NCI-H226 (cell line): Measurements from ENCODE around the gene LHX5.

Experiments
- DNase-seq: peaks from one replicate; pipeline ENCODE4 v3.0.0-alpha.2; 2015

Gene LHX5

GRCh38 chr12:113477171-113477841, 5.6 kb upstream of the LHX5 start:
- no peak for DNase-seq

- DNase-seq = no peak
Observed at GRCh38 chr12:113476176-113476986, 4.7 kb upstream of the LHX5 start.

GRCh38 chr12:113475451-113476175, 3.9 kb upstream of the LHX5 start:
- no peak for DNase-seq

GRCh38 chr12:113474635-113475436, 3.2 kb upstream of the LHX5 start:
- no peak for DNase-seq

GRCh38 chr12:113473942-113474341, 2.3 kb upstream of the LHX5 start:
- DNase-seq = no peak

DNA sequence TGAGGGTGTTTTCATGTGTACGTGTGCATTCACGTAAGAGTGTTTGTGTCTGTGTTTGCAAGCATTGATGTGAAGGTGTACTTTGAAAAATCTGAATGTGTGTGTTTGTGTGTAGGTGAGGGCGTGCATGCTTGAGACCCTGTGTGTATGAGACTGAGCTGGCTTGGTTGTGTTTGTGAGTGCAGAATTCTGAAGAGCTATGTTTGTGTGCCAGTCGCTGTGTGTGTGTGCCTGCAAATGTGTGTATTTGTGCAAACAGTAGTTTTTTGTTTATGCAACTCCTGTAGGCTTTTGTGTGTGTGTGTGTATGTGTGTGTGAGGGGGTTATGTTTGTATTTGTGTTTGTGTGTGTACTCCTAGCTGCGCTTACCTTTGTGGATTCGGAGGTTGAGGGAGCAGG, 1.7 kb upstream of the LHX5 start:
- DNase-seq = no peak

DNA sequence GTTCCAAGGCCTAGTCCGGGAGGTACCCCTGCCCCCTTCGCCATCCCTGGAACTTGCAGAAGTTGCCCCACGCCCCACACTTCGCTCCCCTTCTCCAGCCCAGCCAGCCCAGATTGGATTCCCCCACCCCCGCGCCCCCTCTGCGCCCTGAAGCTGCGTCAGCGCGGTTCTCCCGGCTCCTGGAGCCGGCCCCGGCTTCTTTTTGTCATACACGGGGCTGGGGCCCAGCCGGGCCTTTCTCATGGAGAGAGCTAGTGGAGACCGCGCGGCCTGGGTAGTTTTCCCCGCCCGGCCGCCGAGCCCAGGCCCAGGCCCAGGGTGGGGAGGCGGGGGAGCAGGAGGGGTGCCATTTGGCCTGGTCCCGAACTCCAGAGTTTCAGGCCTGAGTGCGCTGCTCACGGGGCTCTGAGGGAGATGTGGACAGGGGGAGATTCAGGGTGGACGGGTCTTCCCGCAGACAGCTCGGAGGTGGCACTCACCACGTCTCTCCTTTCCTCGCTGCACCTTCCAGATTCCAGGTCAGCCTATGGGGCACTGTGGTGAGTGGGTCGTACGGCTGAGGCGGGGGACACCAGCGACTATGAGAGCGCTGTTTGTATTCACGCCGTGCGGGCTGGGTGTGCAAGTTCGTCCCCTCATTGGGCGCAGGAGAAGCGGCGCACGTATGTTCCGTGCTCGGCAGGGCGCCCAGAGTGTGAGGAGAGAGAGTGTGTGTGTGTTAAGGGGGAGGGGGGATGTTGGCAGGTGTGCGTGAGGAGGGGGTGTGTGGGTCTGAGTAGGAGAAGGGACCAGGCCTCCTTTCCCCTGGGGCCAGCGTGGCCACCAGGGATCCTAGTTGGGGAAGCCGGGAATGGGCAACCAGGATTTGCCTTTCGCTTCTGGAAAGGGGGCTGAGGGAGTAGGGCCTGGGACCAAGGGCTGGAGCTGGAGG, 785 bp upstream of the LHX5 start:
- DNase-seq = no peak

- DNase-seq = no peak
Observed at GRCh38 chr12:113470871-113471618, 626 bp downstream of the LHX5 start.

DNA sequence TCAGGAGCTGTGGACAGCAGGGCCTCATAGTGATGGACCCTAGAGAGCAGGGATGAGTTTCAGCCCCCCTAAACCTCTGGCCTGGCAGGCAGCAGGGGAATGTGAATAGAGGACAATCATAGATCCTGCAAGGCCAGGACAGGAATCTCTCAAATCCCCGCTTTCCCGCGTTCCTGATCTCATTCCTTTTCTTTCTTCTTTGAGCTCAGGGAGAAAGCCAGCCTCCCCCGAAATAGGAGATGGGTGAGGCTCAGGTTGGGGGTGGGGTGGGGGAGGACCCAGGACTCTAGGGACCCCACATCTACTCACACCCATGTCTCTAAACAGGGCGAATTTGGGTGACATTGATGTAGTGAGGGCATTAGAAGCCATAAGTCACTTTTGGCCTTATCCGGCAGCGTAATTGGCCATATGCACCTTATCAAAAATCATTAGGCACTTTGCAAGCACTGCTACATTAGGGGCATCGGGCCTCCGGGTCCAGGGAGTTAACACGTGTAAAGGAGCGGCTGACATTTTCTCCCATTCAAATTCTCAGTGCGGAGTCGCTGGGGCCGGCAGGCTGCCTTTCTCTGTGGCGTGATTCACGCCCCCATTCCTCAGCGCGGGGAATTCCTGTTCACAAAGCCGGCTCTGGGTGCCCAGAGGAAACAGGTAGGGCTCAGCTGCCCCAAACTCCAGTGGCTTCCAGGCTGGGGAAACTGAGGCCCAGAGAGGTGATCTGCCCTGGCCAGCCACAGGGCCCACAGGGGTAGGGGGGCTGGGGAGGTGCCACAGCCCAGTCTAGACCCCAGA, 1.5 kb downstream of the LHX5 start:
- no peak for DNase-seq

GRCh38 chr12:113469224-113469948, 2.3 kb downstream of the LHX5 start:
- no peak for DNase-seq

GRCh38 chr12:113468365-113469223, 3.1 kb downstream of the LHX5 start:
- no peak for DNase-seq

DNA sequence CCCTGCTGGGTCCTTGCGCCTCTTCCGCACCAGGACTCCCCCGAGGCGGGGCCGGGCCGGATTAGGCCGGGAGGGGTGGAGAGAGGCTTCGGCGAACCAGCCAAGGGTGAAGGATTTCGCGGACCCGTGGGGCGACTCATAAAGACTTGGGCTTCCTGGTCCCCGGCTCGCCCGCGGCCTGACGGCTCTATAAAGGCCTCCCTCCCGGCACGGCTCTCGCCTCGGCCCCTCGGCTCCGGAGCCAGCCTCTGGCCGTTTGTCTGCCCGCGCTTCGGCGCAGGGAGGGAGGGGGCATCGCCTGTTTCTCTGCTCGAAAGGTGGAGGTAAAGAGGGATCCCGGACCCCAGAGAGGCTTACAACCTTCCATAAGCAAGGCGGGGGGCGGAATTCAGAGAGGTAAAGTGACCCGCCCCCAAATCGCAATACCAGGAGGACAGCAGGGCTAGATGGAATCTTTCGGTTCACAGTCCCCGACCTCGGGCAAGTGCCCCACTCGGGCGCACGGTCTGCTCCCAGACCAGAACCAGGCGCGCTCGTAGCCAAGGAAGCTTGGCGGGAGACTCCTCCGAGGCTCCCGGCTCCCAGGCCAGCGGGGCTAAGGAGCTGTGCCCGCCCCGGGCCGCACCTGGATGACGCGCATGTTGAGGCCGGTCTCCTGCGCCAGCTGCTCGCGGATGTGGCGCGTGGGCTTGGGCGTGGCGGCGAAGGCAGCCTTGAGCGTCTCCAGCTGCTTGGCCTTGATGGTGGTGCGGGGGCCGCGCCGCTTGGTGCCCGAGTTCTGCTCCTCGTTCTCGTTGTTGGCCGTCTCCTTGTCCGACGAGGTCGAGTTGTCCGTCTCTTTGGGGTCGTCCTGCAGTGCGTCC, 3.9 kb downstream of the LHX5 start:
- no peak for DNase-seq

- DNase-seq = no peak
Observed at GRCh38 chr12:113467142-113467501, 4.5 kb downstream of the LHX5 start.

GRCh38 chr12:113466454-113467141, 5.1 kb downstream of the LHX5 start:
- no peak for DNase-seq

DNA sequence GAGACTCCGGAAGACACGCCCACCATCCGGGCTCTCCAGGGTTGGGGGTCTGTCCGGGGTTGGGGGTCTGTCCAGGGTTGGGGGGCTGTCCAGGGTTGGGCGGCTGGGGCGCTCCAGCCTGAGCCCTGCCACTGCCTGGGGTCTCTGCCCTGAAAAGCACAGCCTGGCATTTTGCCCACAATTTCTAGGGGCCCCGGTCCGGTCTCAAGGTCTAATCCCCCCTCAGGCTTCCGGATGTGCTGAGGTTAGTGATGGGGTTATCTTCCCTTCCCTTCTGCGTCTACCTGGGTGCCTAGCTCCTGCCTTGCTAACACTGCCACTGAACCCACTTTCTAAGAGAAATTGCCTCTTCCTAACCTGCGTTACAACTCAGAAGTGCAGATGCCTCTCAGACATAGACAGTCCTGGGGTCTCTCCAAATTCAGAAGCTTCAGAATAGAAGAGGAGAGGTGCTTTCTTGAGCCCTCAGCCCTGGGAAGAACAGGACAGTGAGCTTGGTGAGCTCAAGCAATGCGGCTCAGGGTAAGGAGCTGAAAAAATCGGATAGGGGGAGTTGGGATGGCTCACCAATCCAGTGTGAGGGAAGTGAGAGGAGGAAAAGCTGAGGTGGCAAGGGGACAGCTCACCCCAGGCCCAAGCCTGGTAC, 5.7 kb downstream of the LHX5 start:
- no peak for DNase-seq
